Stimulated activated CD8-positive, alpha-beta memory T cell treated with anti-CD3 and anti-CD28 coated beads, Interleukin-4, amount 100 ng/mL, for 48 hours (primary cell): ENCODE measurements around the gene CASP8.
"Not testable (repeated sequence)": the region's sequence is repeated elsewhere in the genome, so short reads cannot be mapped to it uniquely, and the experiment has no call there.

Experiments
- DNase-seq: peaks from one replicate; pipeline ENCODE4 v3.0.0-alpha.2; 2020

CASP8 gene

DNA sequence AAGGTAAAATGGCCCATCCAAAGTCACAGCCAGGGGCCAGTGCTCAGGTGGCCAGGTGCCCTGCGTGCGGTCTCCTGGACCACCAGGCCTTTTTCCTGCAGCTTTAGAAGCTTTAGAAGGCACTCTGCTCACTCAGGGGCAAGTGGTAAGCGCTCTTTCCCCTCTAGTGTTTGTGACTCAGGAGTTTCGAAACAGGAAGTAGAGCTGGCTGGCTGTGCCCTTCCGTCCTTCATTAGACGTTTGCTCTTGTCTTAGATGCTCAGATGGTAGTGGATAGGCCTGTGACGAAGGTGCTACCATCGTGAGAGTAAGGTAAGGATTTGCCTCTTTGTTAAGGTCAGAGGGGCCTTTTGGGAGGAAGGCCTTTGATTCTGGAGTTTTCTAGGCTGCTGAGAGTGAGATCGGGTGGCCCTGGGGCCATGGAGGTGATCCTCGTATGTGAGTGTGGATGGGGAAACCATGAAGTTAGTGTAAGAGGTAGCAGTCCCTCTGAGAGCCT is at the start of gene CASP8:
TSS of gene CASP8 (plus strand) at position 235 of the 499 bp plus-strand sequence. CDS start 5,951 bp downstream, outside the sequence.
- DNase-seq, result peak; percentile 63

DNA sequence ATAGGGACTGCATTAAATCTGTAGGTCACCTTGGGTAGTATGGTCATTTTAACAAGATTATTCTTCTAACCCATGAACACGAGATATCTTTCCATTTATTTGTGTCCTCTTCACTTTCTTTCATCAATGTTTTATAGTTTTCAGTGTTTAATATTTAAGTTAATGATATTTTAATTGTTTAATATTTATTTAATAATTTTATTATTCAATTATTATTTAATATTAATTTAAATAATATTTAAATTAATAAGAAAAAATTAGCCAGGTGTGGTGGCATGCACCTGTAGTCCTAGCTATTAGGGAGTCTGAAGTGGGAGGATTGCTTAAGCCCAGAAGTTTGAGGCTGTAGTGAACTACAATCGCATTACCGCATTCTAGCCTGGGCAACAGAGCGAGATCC is 44.4 kb upstream of the CASP8 start:
- no peak for DNase-seq

DNA sequence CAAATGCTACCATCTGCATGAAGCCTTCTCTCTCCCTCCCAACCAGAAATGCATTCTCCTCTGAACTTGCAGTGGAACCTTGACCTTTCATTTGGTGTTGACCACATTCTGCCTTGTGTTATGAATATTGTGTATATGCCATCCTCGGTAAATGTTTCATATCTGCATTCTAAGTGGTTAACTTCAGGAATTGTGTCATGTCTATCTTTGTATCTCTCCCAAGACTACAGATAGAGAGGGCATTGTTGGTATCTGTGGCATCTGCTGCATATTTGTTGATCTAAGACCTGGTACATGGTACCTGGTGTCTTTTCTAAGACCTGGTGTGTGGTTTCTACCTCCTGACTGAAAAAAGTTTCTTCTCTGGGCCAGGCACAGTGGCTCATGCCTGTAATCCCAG is 43.4 kb upstream of the CASP8 start:
- no peak for DNase-seq

DNA sequence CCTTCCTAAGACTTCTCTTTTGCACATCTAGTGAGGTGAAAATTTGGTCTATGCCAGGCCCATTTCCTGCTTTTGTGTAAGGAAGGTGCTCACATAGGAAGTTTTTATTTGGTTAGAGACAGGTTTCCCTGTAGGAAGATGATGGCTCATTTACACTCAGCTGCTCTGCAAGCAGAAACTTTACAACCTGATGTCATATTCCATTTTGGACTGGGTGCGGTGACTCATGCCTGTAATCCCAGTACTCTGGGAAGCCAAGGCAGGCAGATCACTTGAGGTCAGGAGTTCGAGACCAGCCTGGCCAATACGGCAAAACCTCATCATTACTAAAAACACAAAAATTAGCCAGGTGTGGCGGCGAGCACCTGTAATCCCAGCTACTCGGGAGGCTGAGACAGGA is 41.6 kb upstream of the CASP8 start:
- no peak for DNase-seq

DNA sequence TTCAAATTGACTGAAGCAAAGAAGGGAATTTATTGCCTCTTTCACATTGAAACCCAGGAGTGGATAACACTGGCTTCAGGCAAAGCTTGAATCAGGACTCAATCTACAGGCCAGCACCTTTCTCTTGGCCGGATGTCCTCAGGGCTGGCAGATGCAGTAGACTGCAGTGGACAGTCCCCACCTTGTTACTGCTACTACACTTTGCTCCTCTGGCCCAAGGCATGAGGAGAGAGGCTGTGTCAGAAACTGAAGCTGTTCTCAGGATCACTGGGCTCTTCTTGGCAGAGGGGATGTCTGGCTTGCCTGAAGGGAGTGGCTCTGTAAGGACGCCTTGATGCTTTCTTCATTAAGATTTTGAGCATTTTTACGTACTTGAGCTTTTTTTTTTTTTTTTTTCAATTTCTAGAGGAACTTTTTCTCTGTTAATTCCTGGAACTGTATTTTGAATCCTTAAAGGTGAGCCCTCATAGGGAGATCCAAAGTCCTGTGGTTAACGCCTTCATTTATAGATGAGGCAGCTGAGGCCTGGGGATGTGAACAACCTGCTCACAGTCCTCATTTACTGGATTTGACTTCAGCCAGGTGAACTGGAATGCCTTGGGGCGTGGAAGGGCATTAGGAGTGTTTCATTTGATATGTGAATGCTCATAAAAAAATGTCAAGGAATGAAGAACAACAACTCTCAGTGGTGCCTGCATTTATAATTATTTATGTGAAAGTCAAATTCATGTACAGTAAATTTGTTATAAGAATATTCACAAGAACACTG is 40.8 kb upstream of the CASP8 start:
- DNase-seq, result no peak

DNA sequence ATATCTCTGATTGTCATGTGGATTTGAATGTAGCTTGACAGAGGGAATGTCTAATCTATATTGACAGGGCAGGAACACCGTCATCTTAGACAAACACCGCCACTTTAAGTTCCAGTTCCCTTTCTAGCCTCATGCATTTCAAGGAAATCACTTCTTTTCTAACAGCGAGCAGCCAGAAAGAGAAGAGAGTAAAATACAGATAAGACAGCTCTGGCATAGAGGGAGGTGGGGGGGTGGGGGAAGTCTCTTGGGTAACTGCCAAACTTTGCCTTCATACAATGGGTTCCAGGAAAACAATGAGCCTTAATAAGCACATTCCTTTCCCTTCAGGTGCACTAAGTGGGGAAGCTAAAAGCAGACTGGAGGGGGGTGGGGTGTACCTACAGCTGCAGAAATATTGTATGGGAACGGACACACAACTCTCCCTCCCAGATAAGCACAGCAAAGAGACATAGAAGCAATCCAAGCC is 40.2 kb upstream of the CASP8 start:
- no peak for DNase-seq

DNA sequence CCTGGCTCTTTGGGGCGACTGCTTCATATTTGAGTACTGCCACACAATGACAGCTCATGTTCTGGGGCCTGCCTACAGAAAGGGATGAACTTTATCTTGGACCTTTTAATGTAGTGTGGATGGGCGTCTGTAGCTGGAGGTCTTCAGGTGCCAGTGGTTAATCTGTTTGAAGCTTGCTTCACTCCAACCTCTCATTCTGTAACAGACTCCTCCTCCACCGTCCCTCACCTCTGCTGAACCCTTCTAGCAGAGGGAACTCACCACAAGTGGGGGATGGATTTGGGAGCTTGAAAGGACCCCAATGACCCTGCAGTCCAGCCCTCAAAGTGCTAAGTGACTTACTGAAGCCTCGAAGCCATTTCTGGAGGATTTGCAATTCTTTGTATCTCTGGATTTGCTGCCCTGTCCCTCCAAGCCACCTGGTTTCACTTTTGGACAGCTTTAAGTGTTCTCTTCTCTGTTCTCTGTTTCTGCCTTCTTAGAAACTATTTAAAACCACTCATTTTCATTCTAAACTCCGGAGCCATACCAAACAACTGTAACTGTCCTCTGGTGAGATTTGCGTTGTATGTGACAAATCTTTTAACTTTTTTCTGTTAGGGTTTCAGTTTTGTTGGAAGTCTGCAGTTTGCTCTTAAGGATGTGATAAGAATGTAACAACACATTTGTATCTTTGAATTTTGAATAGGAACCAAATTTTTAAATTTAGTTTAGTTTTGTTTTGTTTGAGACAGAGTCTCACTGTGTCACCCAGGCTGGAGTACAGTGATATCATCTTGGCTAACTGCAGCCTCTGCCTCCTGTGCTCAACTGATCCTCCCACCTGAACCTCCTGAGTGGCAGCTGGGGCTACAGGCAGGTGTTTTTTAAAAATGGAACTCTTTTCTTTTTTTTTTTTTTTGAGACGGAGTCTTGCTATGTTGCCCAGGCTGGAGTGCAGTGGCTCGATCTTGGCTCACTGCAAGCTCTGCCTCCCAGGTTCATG is 37.0 kb upstream of the CASP8 start:
- no peak for DNase-seq

DNA sequence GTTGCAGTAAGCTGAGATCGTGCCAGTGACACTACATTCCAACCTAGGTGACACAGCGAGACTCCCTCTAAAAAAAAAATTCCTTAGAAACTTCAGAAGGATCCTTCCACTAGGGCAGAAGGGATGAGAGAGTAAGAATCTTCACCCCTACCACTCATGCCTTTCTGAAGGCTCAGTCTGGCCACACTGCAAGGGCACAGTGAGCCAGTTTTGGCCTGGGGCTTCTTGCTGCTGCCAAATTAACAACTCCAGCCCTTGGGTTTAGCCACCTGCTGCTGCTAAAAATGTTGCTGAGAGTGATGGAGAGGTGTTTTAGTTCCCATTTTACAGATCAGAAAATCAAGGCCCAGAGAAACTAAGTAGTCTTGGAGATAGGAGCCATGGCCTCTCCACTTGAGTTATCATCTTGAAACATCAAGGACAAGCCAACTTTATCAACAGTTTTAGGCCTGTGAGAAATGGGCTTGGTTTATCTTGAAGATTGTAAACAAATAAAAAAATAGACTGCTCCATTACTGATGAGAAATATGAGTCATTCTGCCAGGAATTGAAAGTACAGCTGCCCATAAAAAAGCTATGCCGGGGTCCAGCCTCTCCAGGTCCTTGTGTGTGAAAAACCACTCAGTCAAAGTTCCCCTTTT is 31.9 kb upstream of the CASP8 start:
- DNase-seq, result no peak

DNA sequence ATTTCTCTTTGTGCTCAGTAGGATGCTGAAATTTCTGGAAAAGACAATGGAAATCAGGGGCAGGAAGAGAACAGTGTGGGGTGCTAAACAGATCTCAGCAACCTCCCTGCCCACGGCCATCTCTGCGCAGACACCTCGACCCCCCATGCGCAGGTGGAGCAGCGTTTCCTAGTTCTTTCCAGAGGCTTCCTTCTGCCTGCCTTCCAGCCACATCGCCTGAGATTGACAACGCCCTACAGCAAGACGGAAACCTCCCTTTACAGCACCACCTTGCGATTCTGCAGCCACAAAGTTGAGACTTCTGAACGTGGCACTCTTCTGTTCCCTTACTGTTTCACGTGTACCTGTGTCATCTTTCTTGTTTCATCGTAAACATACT is 31.4 kb upstream of the CASP8 start:
- DNase-seq, result no peak

DNA sequence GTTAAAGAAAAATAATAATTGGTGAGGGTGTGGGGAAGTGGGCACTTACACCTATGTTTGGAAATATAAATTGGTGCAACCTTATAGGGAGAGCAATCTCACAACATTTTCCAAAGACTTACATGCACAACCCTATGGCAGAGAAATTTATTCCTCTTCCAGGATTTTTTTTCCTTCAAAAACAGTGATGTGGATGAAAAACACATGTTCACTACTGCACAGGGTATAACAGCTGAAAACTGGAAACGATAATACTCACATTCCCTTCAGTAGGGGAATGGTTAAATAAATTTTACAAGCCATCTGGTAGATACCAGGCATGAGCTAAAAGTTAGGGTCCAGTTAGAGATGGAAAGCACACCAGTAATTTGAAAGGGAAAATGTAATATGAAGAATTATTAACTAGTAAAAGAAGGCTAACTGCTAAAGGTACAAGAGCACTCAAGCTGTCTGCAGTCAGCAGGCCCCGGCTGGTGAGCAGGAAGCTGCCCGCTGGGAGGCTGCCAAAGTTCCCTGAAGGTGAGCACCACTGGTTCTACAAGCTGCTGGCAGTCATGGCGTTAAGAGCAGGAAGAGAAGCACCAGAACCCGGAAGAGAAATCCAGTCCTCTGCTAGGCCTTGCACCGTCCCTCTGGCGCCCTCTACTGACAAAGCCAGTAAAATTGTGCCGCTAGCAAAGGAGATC is 28.4 kb upstream of the CASP8 start:
- DNase-seq, result peak; percentile 94

DNA sequence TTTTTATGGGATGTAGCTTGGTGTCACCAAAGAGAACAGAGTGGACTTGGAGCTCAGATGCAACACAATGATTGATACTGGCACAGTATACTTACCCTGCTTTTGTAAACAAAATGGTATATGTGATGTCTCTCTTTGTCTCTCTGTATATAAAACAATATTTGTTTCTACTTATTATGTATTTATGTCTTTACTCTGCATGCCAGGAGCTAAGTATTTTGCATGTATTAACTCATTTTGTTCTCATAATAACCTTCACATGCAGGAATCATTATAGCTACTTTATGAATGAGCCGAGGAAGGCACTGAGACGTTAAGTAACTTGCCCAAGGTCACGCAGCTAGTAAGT is 27.9 kb upstream of the CASP8 start:
- no peak for DNase-seq

DNA sequence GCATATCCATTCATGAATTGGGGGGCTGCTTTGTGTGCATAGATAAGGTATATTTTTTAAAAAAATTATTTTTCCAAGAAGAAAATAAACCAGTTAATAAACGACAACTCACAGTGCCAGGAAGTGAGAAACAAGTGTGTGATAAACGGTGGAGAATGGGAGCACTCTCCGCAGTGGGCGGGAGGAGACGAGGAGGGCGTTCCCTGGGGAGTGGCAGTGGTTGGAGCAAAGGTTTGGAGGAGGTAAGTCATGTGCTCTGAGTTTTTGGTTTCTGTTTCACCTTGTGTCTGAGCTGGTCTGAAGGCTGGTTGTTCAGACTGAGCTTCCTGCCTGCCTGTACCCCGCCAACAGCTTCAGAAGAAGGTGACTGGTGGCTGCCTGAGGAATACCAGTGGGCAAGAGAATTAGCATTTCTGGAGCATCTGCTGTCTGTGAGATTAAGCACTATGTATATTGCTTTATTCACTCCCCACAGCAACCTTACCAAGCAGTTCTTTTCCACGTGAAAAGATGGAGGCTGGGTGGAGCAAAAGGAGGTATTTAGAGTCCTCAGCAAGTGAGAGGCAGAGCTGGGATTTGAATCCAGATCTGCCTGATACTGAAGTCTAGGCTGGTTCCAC is 27.0 kb upstream of the CASP8 start:
- peak; percentile 92 for DNase-seq

DNA sequence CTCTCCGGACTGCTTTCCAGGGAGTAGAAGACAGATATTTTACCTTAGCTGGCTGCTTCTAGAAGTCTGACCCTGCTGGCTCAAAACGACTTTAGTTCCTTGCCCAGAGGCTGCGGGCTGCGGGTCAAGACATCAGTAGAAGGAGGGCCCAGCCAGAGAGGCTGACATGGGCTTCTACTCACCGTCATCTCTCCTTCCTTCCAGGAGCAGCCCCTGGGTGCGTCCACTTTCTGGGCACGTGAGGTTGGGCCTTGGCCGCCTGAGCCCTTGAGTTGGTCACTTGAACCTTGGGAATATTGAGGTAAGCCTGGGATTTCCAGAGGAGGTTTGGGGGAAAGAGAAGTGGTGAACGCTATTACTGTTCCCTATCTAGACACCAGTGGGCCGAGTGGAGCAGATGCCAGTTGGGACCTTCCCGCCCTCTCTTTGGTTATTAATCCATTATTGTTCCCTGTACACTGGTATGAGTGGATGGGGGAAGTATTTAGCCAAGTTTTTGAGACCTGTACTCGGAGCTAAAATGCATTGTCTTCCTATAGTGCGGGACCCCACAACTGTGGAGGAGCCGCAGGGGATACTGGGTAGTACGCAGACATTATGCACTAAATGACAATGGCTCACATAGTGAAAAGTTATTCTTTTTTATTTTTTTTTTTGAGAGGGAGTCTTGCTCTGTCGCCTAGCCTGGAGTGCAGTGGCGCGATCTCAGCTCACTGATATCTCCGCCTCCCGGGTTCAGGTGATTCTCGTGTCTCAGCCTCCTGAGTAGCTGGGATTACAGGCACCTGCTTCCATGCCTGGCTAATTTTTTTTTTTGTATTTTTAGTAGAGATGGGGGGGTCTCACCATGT is 26.3 kb upstream of the CASP8 start:
- DNase-seq, result peak; percentile 57

DNA sequence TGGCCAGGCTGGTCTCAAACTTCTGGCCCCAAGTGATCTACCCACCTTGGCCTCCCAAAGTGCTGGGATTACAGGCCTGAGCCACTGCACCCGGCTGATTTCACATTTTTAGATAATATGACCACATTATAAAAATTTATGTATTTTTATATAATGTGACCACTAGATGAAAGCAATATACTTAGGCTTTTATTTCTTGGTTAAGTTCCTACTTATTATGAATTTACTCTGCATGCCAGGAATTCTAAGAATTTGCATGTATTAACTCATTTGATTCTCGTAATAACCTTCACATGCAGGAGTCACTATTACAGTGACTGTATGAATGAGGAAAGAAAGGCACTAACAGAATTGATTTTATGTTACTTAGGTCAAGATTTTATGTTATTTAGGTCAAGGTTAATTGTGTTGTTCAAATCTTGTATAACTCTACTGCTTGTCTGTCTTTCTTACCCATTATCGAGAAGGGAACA is 25.6 kb upstream of the CASP8 start:
- no peak for DNase-seq

DNA sequence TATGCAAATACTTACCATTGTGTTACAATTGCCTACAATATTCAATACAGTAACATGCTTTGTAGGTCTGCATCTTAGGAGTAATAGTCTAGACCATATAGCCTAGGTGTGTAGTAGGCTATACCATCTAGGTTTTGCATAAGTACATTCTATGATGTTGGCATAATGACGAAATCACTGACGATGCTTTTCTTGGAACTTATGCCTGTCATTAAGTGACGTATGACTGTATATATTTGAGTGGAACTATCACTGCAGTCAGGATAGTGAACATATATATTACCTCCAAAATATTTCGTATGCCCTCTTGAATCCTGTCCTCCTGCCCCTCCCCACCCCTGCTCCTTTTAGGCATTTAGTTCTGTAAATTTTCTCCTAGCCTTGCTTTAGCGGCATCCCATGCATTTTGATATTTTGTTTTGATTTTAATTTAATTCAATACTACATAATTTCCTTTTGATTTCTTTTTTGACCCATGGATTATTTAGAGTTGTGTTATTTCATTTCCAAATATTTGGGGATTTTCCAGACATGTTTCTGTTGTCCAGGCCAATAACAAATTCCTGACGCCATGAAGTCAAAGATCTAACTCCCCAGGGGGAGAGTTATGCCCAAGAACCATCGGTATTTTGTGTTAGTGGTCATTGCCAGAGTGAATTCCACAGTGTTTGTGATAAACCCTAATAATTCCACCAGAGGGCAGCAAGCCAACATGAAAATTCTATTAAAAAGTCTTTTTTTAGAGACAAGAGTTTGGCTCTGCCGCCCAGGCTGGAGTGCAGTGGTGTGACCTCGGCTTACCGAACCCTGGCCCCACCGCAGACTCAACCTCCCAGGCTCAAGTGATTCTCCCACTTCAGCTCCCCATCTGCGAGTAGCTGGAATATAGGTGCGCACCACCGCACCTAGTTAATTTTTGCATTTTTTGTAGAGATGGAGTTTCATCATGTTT is 24.2 kb upstream of the CASP8 start:
- peak; percentile 56 for DNase-seq

DNA sequence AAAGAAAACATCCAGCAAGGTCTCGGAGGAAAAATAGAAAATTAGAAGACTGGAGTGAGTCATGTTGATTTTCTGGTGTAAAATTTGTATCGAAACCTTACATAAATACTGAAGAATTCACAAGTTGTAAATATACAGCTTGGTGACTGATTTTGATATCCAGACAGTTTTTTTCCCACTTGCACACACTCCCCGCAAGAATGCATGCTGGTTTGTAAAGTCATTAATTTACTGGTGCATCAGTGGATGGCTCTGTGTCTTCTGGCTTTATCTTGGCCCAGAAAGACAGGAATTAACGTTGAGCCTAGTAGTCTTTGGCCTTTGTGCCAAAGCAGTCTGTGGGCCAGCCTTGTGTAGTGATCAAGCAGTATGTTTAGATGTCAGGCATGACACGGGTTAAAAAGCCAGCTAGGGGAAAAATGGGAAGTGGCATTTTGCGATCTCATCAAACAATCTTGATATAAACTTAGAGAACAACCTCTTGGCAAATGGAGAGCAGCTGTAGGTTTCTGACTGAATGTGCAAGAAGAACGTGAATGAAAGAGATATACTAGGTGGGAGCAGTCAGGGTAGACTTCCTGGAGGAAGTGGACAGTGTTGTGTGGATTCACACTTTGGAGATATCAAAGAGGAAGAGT is 22.7 kb upstream of the CASP8 start:
- DNase-seq, result no peak

DNA sequence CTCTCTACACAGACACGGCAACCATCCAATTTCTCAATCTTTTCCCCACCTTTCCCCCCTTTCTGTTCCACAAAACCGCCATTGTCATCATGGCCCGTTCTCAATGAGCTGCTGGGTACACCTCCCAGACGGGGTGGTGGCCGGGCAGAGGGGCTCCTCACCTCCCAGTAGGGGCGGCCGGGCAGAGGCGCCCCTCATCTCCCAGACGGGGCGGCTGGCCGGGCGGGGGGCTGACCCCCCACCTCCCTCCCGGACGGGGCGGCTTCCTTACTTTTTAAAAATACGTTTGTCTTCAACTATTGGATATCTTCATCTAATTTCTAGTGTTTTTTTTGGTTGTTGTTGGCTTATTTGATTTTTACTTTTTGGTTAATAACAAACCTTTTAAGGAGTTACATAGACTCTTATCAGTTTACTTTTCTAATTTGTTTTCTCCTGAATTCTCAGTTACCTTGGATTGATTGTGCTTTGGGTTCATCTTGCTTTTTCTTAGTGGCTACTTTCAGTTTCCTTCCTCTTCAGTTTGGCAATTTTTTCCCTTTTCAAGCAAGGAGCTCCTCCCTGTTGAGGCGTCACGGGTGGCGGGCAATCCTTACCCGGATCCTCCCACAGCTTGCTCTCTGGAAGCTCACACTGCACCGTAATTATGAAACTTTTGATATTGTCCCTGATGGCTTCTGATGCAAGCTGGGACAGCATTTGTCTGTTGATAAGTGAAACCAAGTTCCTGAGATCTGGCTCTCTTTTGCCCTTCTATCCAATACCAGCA is 21.0 kb upstream of the CASP8 start:
- DNase-seq, result not testable (repeated sequence)

DNA sequence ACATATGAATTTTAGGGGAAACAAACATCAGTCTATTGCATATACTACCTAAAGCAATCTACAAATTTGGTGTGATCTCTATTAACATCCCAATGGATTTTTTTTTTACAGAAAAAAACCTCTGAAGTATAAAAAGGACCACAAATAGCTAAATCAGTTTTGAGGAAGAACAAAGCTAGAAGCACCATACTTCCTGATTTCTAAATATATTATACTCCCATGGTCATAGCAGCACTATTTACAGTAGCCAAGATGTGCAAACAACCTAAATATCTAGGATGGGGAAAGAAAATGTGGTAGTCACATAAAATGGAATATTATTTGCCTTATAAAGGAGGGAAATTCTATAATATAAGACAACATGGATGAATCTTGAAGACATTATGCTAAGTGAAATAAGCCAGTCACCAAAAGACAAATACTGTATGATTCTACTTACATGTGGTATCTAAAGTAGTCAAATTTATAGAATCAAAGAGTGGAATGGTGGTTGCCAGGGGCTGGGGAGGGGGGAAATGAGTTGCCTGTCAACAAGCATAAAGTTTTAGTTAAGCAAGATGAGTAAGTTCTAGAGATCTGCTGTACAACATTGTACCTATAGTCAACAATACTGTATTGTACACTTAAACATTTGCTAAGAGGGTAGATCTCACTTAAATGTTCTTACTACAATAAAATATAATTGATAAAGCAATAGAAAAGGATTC is 17.6 kb upstream of the CASP8 start:
- no peak for DNase-seq
